NCI-H774 (cell line): ENCODE measurements around the gene COG3.

ENCODE experiments used
- DNase-seq: peaks from one replicate; lab custom pipeline; 2025; lab: John Stamatoyannopoulos, UW

The COG3 gene

GRCh38 chr13:45503658-45504057 lies 38.9 kb downstream of the COG3 start:
- DNase-seq, result no peak

- DNase-seq, result no peak
Observed at GRCh38 chr13:45506811-45507210, 42.1 kb downstream of the COG3 start.

GRCh38 chr13:45508776-45509175 lies 44.0 kb downstream of the COG3 start:
- DNase-seq, result no peak

DNA sequence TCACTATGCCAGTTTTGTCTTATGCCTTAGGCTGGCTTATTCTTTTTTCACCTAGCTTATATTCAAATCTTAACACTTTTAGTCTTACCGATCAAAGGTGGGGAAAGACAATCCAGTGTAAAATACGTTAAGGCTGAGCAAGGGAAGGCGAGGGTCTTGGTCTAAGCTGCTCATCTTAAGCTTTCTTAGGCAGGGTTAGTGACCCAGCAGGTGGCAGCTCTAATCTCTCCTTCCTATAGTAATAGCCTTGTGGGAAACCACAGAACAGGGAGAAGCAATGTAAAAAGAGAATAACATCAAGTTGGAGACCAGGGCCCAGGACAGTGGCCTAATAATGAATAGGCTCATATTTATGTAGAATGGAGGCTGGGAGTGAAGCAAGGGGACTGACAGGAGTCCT lies 45.9 kb downstream of the COG3 start:
- DNase-seq, result no peak

GRCh38 chr13:45511310-45512097 lies 46.8 kb downstream of the COG3 start:
- DNase-seq, result peak; percentile 8

DNA sequence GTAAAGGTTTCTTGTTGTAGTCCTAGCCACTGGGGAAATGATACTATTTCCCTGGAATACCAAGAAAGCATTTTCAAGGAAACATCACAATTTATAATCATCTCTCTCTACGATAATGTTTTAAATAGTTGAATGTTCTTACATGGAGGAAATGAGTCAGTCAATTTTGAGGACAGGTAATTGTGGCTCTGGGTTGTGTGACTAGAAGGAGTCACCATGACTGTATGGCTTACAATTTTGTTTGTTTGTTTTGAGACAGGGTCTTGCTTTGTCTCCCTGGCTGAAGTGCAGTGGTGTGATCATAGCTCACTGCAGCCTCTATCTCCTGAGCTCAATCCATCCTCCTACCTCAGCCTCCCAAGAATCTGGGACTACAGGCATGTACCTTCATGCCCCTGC lies 47.4 kb downstream of the COG3 start:
- DNase-seq, result no peak

DNA sequence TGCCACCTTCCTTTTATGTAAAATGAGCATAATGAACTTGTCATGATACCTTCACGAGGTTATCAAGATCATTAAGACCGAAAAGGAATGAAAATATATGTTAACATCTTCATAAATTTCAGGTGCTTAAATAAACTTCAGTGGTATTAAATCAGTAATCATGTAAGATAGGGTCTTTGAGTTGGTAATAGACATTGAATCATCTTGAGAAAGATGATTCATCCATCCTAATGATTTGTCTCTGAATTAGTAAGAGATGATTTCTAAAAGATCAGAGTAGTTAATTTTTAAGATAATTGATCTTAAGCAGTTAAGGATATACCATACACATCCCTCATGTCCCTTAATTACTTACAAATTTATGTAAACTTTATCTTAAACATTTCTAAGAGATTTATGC lies 52.0 kb downstream of the COG3 start:
- no peak for DNase-seq

DNA sequence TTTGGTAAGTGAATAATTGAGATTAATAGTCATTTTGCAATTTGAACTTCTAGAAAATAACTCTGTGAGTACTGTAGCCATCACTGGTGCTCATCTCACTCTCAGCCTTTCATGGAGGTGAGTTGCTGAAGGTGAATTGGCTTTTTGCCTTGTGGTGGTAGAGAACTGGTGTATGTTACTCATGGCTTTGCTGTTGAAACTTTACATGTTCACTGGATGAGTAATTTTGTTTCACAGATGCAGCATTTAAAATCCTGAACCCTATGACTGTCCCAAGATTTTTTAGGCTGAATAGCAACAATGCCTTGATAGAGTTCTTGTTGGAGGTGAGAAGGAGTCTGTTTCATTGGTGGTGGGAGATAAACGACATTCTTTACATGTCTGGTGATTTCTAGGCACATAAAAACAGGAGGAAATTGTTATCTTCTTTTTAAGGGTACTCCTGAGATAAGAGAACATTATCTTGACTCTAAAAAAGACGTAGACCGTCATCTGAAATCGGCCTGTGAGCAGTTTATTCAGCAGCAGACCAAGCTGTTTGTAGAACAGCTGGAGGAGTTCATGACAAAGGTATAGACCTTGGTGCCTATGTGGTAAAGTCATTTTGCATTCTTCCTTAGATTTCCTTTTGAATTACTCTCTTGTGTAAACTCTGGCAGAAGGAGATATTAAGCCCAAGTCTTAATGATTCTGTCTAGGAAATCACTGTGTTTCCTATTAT lies 53.9 kb downstream of the COG3 start:
- DNase-seq, result no peak

DNA sequence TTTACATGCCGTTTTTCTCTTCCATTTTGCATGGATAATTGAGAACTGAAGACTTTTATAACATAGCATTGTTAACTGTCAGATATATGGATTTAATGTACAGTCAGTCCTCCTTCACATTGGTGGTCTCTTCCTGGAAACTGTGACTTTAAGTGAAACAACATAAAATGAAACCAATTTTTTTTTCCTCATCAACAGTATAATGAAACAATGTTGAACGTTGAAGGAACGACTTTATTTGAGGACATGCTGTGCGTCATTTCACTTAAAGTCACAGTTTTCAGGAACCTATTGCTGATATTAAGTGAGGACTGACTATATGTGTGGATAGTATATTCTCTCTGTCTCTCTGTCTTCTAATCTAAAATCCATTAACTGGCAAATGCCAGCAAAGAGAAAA lies 54.8 kb downstream of the COG3 start:
- DNase-seq, result no peak

- no peak for DNase-seq
Observed at GRCh38 chr13:45521297-45521696, 56.6 kb downstream of the COG3 start.

- DNase-seq, result no peak
Observed at GRCh38 chr13:45522571-45522970, 57.8 kb downstream of the COG3 start.

GRCh38 chr13:45527699-45528462 lies 63.1 kb downstream of the COG3 start:
- no peak for DNase-seq

GRCh38 chr13:45529758-45530157 lies 65.0 kb downstream of the COG3 start:
- no peak for DNase-seq

DNA sequence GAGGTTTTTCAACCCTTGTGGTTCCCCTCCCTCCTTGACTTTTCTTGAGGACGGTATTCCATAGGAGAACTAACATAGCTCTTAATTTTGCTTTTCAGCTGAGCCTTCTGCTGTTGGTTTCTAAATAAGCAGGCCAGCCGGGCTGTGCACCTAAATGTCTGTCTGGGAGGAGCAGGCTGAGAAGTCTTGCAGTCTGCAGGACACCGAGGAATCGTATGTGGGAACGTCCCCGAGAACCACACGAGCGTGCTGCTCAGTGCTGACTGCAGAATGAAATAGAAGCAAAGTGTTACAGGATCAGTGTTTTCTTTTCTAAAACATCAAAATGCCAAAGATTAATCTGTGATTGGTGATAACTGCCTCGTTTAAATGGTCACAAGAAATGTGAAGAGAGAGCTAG lies 69.9 kb downstream of the COG3 start:
- no peak for DNase-seq

GRCh38 chr13:45536224-45536623 lies 71.5 kb downstream of the COG3 start:
- no peak for DNase-seq

DNA sequence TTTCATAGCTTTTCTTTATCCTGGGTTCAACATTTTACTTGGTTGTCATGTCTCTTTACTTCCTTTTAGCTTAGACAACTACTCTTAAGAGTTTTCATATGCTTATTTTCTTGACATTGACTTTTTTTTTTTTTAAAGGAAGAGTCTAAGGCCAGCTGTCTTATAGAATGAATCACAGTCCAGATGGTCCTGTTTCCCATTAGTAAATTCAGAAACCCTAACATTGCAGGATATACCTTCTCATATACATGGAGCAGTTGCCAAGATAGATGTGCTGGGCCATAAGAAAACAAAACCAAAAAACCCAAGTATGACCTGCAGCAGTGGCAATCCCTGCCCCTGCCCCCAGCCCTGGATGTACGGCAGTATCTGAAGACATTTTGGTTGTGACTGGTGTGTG lies 72.8 kb downstream of the COG3 start:
- no peak for DNase-seq

DNA sequence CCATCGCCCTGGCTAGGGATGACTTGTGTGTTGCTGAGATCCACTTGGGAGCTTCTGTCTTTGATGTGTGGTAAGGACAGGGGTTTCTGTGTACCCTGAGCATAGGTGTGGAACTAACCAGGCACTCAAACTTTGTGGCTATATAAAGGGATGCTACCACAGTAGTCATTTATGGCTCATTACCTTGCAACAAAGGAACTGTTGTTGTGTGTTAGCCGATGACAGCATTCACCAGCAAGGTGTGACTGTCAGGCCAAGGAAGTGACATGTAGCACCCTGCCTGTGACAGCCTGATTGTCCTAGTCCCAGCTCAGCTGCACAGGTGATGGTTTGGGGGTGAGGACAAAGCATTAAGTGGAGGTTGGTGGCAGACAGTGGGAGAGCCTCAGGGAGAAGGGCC lies 73.6 kb downstream of the COG3 start:
- no peak for DNase-seq

GRCh38 chr13:45540195-45540594 lies 75.5 kb downstream of the COG3 start:
- DNase-seq, result no peak

DNA sequence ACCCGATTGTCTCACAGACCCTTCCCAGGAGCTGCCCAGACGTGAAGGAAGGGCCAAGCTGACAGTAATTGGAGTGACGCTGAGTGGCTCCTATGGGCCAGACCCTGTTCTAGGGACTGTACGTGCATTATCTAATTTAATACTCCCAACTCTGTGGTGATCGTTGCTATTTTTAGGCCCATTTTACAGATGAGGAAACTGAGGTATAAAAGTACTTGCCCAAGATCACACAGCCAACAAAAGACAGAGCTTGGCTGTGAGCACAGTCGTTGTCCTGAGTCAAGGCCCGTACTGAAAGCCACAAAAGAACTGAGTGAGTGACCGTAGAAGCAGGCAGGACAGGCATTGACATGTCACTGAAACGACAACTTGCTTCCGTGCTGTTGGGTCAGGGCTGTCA lies 76.1 kb downstream of the COG3 start:
- DNase-seq, result no peak

DNA sequence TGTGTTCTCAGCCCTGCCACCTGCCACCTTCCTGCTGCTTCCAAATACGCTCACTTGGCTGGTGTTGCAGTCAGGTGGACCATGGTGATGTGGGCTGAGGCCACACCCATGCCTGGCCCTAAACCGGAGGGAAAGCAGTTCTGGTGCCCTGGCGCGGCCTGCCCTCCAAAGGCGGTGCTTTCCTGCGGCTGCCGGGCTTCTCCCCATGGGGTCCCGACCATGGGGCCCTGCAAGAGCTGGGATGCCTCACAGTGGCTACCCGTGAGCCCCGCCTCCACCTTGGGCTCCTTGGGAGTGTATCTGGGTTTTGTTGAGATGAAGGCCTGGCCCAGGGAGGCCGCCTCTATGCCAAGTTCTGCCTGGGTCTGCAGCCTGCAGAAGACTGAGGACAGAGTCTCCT lies 77.1 kb downstream of the COG3 start:
- no peak for DNase-seq

GRCh38 chr13:45542391-45542790 lies 77.7 kb downstream of the COG3 start:
- DNase-seq, result no peak

- DNase-seq, result no peak
Observed at GRCh38 chr13:45542878-45543277, 78.1 kb downstream of the COG3 start.

- no peak for DNase-seq
Observed at GRCh38 chr13:45544520-45544919, 79.8 kb downstream of the COG3 start.
